GM19351 (cell line): Measurements from ENCODE around the gene ABHD12.
"Not testable (repeated sequence)": the region's sequence is repeated elsewhere in the genome, so short reads cannot be mapped to it uniquely, and the experiment has no call there.

Experiments
- ATAC-seq: cut with Tn5 transposase; IDR thresholded peaks from one replicate; pipeline ENCODE4 v1.9.1; 2021; ENCODE audit warnings: mild to moderate bottlenecking, moderate library complexity; ENCODE audit not compliant: unreplicated experiment

Gene ABHD12

DNA sequence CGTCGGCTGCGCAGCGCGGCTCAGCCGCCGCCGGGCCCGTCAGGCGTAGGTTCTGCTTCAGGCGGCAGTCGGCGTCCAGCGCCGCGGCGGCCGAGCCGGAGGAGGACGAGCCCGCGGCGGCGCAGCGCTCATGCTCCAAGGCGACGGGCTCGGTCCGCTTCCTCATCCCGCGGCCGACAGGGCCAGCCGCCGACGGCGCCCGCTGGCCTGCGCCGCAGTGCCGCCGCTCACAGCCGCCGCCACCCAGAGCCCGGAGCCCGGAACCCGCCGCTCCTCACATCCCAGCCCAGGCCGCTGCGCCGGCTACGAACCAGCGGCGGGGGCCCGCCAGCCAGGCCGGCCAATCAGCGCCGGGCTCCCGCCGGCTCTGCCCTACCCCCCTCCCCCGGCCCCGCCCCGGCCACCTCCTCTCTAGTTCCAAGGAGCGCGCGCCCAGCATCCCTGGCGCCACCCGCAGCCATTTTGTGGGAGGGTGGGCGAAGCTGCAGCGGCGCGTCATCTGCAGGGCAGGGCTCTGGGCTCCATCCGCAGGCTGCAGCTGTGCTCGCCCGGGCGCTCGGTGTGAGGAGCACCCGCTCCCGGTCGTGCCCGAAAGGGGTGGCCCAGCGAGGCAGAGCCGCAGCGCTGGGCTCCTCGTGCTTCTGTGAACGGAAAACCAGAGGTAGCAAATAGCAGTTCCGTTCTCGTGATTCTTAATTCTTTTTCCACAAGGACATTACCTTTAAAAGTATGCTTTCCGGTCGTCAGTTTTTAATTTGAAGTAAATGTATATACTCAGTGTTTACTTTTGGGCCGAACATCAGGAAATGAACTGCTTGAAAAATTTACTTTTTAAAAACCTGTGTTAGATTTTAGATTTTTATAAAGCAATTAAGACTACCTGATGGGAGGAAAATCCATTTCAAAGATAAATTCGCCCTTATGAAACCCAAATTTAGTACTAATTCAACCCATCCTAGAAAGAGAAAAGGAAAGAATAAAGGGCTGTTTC, at the start of gene ABHD12:
Gene ABHD12 (minus strand): TSS at position 298 of the 991 bp plus-strand sequence. CDS start 132 bp downstream, at position 166.
- peak; percentile 82 for ATAC-seq

DNA sequence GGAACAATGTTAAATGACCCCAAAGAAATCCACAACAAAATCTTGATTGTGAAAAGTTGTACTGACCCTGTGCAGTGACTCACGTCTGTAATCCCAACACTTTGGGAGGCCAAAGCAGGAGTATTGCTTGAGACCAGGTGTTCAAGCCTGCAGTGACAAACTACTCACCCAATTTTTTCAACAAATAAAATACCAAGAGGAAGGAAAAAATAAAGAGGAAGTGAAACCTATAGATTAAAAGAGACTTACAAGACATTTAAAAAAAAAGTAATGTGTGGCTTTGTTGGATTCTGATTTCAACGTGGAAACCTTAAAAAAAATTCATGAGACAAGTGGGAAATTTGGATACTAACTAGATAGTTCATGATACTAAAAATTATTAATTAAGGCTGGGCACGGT, 48.7 kb upstream of the ABHD12 start:
- peak; percentile 75 for ATAC-seq

- ATAC-seq = no peak
Measured at GRCh38 chr20:25437153-25437581, 46.5 kb upstream of the ABHD12 start.

DNA sequence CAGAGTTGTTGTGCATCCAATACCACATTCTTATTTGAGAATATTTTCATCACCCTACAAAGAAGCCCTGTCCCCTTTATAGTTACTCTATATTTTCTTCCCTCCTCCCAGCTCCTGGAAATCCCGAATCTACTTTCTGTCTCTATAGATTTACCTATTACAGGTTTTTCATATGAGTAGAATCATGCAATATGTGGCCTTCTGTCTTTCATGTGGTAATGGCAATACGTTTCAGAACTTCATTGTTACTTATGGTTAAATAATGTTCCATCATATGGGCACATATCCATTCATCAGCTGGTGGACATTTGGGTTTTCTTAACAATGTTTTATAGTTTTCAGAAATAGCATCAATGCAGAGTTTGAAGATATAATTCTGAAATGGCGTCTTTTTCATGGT, 33.9 kb upstream of the ABHD12 start:
- no peak for ATAC-seq

DNA sequence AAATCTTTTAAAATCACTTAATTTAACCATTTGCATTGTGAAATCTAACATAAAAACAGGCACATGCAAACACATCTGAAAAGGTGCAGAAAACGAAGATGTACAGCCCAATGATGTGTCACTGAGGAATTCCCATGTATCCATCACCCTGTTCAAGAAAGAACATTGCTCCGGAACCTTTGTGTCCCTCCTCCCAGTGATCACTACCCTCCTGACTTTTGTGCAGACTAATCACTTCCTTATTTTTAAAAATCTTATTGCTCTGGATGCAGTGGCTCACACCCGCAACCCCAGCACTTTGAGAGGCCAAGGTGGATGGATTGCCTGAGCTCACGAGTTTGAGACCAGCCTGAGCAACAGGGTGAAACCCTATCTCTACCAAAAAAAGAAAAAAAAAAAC, 31.4 kb upstream of the ABHD12 start:
- ATAC-seq = no peak

DNA sequence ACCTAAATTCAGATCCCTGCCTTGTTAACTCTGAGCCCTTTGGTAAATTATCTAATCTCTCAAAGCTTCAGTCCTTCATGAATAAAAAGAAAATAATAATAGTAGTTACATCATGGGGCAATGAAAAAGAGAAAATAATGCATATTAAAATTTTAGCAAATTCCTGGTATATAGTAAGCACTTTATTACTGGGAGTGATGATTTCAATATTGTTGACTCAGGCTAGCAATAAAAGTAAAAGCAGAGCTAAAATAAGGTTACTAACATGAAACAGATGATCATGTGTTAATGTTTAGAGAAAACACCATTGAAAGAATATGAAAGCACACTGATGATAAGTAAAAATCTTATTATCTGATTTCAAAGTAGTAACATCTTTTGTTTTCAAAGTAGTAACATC, 30.5 kb upstream of the ABHD12 start:
- ATAC-seq = no peak

- no peak for ATAC-seq
Measured at GRCh38 chr20:25418776-25419175, 28.1 kb upstream of the ABHD12 start.

DNA sequence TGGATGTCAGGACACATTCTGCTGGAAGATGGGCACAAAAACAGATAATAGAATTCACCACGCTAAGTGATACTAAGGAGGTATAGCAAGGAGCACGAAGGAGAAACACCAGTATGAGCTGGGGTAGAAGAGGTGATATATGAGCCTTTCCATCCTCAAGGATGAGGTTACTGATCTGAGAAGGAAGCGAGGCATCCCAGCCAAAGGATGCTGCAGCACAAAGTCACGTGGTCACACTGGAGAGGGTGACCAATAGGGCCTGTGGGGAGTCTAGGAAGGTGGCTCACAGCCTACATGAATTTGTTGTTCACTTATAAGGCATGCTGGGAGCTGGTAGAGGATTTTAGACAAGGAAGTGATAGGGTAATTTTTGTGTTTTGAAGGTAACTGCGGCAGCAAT, 18.3 kb upstream of the ABHD12 start:
- ATAC-seq = no peak

DNA sequence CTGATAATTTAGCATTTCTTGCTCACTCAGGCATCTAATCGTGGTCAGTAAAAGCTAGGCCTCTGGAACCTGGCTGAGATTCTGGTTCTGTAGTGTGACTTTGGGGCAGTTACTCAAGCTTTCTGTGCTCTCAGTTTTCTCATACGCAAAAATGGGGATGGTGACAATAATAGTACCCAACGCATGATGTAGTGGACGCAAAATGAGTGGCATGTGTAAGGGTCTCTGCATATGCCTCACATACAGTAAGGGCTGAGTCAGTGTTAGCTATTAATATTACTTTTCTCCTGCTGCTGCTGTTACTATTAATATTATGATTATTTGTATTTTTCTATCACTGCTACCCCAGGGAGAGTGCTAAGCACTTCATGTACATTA, 17.5 kb upstream of the ABHD12 start:
- no peak for ATAC-seq

GRCh38 chr20:25407311-25408169, 16.9 kb upstream of the ABHD12 start, which contains the start of gene GINS1:
Gene GINS1 (plus strand): TSS chr20:25407673. CDS start chr20:25407821, 148 bp downstream.
- peak; percentile 87 for ATAC-seq

GRCh38 chr20:25402583-25402982, 11.9 kb upstream of the ABHD12 start:
- no peak for ATAC-seq

DNA sequence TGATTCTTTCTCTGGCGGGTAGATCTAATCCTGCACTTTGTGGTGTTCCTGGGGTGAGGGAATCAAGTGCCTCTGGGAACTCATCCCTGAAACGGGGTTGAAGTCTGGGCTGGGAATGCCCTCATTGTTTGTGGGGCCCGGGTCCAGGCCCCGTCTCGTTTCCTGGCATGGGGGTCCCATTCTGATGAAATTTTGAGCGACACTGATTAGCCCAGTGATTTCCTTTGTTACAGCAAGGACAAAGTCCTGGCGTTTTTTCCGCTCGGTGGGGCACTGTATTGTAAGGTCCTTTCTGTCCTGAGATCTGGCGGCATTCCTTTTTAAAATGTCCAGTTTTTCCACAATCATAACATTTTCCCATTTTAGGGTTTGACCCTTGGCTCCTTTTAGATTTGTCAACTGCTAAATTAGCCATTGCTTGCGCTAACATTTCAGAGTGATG, 9.7 kb upstream of the ABHD12 start:
- not testable (repeated sequence) for ATAC-seq

DNA sequence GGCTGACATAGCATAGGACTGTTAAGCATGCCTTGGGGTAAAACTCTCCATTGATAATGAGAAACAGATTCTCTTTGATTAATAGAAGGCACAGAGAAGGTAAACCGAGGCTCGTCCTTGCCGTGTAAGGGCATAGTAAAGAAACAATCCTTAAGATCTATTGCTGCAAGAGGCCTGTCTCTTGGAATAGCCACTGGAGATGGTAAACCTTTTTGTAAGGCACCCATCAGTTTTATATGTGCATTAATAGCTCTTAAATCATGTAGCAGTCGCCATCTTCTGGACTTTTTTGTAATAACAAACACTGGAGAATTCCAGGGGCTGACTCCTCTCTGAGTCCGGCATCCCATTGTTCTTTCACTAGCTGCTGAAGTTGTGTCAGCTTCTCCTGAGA, 8.4 kb upstream of the ABHD12 start:
- ATAC-seq = peak; percentile 58

- ATAC-seq = no peak
Measured at GRCh38 chr20:25398376-25399036, 7.9 kb upstream of the ABHD12 start.

GRCh38 chr20:25397821-25398220, 7.2 kb upstream of the ABHD12 start:
- ATAC-seq = no peak

DNA sequence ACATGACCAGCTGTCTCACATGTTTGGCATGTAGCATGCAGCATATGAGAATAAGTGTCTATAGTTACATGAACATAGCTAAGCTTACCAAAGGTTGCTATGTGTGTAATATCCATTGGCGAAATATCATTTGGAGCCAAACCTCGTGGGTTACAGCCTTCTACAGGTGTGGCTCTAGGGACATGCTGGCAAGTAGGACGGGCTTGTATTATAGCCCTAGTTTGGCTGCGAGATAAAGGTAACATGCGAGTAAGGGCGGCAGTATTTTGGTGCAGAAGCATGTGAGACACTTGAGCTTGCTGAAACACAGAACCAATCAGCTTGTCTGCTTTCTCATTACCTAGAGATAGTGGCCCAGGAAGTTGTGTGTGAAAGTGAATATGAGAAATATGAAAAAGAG, 6.5 kb upstream of the ABHD12 start:
- no peak for ATAC-seq

DNA sequence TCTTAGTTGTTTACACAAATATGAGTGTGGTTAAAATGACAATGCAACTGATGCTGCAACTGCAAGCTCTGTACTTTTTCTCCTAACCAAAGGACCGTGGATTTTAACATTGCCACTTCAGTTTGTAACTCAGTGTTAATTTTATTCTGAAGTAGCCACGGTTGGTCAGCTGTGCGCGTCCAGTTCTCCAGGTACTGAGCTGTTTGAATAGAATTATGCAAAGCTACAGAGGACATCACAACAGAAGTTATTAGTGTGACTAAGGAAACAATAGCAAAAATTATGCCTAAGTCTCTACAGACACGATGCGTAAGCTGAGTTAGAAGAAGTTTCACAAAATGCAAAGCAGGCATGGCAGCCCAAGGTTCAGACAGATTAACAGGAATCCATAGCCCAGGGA, 4.4 kb upstream of the ABHD12 start:
- no peak for ATAC-seq

- no peak for ATAC-seq
Measured at GRCh38 chr20:25394276-25394675, 3.6 kb upstream of the ABHD12 start.

DNA sequence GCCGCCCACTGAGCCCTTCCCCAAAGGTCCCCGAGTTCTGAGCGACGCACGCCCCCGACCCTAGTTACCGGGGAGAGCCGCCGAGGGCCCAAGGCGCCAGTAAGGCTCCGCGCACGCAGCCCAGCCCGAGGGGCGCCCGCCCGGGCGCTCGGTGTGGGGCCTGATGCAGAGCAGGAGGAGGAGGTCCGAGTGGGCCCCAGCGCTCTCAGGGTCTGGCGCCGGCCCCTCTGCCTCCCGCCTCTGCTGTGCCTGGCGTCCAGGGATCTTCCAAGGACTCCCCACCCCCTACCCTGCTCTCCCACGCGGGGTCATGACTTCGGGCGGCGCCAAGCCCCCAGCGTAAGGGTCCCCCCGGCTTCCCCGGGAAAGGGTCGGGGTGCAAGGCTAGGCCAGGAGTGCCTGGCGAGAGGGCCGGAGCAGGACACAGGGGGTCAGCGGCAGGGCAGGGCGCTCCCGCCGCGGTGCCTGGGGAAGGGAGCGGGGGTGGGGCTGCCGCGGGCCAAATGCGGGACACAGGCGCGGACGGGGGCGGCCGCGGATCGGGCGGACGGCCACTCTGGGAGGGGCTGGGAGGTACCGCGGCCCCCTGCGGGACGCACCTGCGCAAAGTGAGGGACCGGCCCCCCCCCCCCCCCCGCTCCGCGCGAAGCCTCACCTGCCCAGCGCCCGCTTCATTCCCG, 637 bp downstream of the ABHD12 start:
- ATAC-seq = peak; percentile 37

DNA sequence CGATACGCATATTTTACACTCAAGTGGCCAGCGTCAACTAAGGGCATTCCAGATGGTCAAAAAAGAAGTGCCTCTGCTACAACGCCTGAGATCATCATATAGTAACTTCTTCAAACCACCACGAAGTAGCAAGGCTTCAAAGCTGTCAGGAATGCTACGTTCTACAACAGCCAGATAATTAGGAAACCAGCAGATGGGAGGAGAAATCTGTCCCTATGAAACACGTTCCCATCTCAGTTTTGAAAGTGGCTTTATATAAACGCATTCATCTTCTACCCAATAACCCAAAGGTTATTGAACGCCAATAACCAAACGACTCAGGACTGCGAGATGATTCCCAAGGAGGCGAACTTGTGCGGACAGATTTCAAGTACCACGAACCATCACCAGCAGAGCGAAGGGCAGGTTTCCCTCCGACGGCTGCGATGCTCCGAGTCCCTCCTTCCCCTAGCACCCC, 1.2 kb downstream of the ABHD12 start:
- ATAC-seq = no peak
